SK-N-SH treated with all-trans-retinoic acid at 6 μM for 48 hours (cell line): ENCODE measurements around the gene LANCL3.

ENCODE experiments used
- ESRRG ChIP-seq: fragments of 250-450 bp; sonication (Bioruptor Pico); IDR thresholded peaks from 2 replicates; pipeline ENCODE4 v1.6.1; 2021; ENCODE audit warnings: mild to moderate bottlenecking
- OSR1 ChIP-seq: fragments of 250-450 bp; sonication (Bioruptor Pico); IDR thresholded peaks from 2 replicates; pipeline ENCODE4 v1.8.0; 2022; ENCODE audit warnings: moderate library complexity, mild to moderate bottlenecking, inconsistent platforms
- RARB ChIP-seq: fragments of 250-450 bp; sonication (Bioruptor Pico); IDR thresholded peaks from 2 replicates; pipeline ENCODE4 v1.8.0; 2021; ENCODE audit warnings: mild to moderate bottlenecking, moderate library complexity
- ZFP3 ChIP-seq: fragments of 250-450 bp; sonication (Bioruptor Pico); IDR thresholded peaks from 2 replicates; pipeline ENCODE4 v1.5.0; 2020; ENCODE audit warnings: mild to moderate bottlenecking, moderate library complexity
- ZFP30 ChIP-seq: fragments of 450-650 bp; formaldehyde crosslinking; IDR thresholded peaks from 2 replicates; pipeline ENCODE4 v1.5.0; 2022; ENCODE audit warnings: mild to moderate bottlenecking, moderate library complexity
- ZNF70 ChIP-seq: fragments of 450-650 bp; formaldehyde crosslinking; IDR thresholded peaks from 2 replicates; pipeline ENCODE4 v1.5.0; 2020; ENCODE audit warnings: mild to moderate bottlenecking, moderate library complexity
- ZNF8 ChIP-seq: fragments of 450-650 bp; formaldehyde crosslinking; IDR thresholded peaks from 2 replicates; pipeline ENCODE4 v1.5.0; 2020; ENCODE audit warnings: mild to moderate bottlenecking, moderate library complexity
- TF ChIP-seq, protein P1 (sequence below): fragments of 250-450 bp; sonication (Bioruptor Pico); IDR thresholded peaks from 2 replicates; pipeline ENCODE4 v1.5.0; 2020; ENCODE audit warnings: mild to moderate bottlenecking, moderate library complexity
- TF ChIP-seq, protein P2 (sequence below): fragments of 250-450 bp; sonication (Bioruptor Pico); IDR thresholded peaks from 2 replicates; pipeline ENCODE4 v1.5.1; 2021; ENCODE audit warnings: mild to moderate bottlenecking, moderate library complexity

DNA sequence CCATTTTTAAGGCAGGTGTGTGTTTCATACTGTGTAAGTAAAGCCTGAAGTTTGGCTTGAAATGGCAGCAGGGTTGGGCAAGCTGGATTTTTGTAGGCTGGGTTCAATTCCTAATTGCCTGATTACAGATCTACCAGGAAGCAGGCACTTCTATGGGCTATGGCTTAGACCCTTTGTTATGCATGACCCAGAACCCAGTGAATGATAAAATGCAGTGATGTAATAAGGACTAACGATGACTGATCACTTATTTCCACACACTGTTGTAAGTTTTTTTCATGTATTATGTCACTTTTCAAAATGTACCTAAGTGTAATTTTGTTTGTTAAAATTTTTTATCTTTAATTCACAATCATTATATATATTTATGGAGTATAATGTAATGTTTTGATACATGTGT, 8.6 kb downstream of the LANCL3 start:
- TF ChIP-seq ZNF70 (CRISPR knock-in tag), result no peak
- TF ChIP-seq OSR1 (CRISPR knock-in tag), result no peak
- TF ChIP-seq, protein P1, sequence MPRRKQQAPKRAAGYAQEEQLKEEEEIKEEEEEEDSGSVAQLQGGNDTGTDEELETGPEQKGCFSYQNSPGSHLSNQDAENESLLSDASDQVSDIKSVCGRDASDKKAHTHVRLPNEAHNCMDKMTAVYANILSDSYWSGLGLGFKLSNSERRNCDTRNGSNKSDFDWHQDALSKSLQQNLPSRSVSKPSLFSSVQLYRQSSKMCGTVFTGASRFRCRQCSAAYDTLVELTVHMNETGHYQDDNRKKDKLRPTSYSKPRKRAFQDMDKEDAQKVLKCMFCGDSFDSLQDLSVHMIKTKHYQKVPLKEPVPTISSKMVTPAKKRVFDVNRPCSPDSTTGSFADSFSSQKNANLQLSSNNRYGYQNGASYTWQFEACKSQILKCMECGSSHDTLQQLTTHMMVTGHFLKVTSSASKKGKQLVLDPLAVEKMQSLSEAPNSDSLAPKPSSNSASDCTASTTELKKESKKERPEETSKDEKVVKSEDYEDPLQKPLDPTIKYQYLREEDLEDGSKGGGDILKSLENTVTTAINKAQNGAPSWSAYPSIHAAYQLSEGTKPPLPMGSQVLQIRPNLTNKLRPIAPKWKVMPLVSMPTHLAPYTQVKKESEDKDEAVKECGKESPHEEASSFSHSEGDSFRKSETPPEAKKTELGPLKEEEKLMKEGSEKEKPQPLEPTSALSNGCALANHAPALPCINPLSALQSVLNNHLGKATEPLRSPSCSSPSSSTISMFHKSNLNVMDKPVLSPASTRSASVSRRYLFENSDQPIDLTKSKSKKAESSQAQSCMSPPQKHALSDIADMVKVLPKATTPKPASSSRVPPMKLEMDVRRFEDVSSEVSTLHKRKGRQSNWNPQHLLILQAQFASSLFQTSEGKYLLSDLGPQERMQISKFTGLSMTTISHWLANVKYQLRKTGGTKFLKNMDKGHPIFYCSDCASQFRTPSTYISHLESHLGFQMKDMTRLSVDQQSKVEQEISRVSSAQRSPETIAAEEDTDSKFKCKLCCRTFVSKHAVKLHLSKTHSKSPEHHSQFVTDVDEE (CRISPR knock-in tag), result no peak
- TF ChIP-seq ESRRG (CRISPR knock-in tag), result no peak
- TF ChIP-seq ZNF8 (CRISPR knock-in tag), result no peak
- TF ChIP-seq, protein P2, sequence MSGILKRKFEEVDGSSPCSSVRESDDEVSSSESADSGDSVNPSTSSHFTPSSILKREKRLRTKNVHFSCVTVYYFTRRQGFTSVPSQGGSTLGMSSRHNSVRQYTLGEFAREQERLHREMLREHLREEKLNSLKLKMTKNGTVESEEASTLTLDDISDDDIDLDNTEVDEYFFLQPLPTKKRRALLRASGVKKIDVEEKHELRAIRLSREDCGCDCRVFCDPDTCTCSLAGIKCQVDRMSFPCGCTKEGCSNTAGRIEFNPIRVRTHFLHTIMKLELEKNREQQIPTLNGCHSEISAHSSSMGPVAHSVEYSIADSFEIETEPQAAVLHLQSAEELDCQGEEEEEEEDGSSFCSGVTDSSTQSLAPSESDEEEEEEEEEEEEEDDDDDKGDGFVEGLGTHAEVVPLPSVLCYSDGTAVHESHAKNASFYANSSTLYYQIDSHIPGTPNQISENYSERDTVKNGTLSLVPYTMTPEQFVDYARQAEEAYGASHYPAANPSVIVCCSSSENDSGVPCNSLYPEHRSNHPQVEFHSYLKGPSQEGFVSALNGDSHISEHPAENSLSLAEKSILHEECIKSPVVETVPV (CRISPR knock-in tag), result no peak
- no peak for TF ChIP-seq ZFP30
- TF ChIP-seq ZFP3 (CRISPR knock-in tag), result no peak
- no peak for TF ChIP-seq RARB
